ENCODE measurements around the gene DDX46.

GRCh38 chr5:134833340-134834032, 74.9 kb downstream of the DDX46 start:
- TF ChIP-seq TAF1 (IDR thresholded peaks at IDR 0.05; ENCODE audit: low read depth) = no peak
- no peak for TF ChIP-seq CTCF (IDR thresholded peaks at IDR 0.05; ENCODE audit: poor library complexity, severe bottlenecking)
- TF ChIP-seq POLR2AphosphoS5 (IDR thresholded peaks at IDR 0.05) = no peak
- no peak for TF ChIP-seq REST (IDR thresholded peaks at IDR 0.05; ENCODE audit: borderline replicate concordance)
- TF ChIP-seq RAD21 (conservative IDR thresholded peaks at IDR 0.05) = no peak
- TF ChIP-seq EZH2 (IDR thresholded peaks at IDR 0.05; ENCODE audit: borderline replicate concordance, insufficient read depth, low read length, poor library complexity, severe bottlenecking) = no peak
